ENCODE results near the gene SLC4A11. TPM values are rescaled to one million over a fixed set of nuclear protein-coding genes. Genes with fewer than 3 reads are reported as not detected.

The SLC4A11 gene
- total and polyA plus RNA-seq, 2 experiments from 2014 or later = 14.8 to 17.1 TPM

DNA sequence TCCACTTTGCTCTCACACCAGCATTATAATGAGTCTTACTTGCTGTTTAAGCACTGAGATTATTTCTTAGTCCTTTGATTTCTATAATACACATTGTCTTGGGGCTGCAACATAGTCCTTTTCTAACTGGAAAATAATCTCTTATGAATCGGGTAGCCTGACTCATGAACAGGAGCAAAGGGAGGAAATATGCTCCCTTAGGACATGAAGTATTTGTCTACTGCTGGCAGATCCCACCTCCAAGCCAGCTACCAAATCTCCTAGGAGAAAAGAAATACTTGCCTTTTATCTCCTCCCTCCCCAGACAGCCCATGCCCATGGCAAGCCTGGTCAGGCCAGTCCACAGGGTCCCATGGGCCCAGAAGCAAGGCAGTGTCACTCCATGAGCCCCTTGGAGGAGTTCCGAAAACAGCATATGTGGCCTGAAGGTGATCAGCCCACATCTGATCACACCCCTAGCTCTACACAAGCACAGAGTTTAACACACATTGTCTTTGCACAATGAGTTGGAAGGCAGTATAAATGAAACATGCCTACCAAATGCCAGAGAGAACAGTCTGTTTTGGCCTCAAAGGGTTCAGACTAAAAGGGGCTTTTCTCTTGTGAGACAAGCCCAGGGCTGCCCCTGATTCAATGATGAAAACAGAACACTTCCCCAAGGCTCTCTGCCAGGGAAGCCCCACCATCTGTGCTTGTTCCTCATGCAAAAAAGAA lies 37.1 kb upstream of the SLC4A11 start (continued):
- TF ChIP-seq, protein P1, sequence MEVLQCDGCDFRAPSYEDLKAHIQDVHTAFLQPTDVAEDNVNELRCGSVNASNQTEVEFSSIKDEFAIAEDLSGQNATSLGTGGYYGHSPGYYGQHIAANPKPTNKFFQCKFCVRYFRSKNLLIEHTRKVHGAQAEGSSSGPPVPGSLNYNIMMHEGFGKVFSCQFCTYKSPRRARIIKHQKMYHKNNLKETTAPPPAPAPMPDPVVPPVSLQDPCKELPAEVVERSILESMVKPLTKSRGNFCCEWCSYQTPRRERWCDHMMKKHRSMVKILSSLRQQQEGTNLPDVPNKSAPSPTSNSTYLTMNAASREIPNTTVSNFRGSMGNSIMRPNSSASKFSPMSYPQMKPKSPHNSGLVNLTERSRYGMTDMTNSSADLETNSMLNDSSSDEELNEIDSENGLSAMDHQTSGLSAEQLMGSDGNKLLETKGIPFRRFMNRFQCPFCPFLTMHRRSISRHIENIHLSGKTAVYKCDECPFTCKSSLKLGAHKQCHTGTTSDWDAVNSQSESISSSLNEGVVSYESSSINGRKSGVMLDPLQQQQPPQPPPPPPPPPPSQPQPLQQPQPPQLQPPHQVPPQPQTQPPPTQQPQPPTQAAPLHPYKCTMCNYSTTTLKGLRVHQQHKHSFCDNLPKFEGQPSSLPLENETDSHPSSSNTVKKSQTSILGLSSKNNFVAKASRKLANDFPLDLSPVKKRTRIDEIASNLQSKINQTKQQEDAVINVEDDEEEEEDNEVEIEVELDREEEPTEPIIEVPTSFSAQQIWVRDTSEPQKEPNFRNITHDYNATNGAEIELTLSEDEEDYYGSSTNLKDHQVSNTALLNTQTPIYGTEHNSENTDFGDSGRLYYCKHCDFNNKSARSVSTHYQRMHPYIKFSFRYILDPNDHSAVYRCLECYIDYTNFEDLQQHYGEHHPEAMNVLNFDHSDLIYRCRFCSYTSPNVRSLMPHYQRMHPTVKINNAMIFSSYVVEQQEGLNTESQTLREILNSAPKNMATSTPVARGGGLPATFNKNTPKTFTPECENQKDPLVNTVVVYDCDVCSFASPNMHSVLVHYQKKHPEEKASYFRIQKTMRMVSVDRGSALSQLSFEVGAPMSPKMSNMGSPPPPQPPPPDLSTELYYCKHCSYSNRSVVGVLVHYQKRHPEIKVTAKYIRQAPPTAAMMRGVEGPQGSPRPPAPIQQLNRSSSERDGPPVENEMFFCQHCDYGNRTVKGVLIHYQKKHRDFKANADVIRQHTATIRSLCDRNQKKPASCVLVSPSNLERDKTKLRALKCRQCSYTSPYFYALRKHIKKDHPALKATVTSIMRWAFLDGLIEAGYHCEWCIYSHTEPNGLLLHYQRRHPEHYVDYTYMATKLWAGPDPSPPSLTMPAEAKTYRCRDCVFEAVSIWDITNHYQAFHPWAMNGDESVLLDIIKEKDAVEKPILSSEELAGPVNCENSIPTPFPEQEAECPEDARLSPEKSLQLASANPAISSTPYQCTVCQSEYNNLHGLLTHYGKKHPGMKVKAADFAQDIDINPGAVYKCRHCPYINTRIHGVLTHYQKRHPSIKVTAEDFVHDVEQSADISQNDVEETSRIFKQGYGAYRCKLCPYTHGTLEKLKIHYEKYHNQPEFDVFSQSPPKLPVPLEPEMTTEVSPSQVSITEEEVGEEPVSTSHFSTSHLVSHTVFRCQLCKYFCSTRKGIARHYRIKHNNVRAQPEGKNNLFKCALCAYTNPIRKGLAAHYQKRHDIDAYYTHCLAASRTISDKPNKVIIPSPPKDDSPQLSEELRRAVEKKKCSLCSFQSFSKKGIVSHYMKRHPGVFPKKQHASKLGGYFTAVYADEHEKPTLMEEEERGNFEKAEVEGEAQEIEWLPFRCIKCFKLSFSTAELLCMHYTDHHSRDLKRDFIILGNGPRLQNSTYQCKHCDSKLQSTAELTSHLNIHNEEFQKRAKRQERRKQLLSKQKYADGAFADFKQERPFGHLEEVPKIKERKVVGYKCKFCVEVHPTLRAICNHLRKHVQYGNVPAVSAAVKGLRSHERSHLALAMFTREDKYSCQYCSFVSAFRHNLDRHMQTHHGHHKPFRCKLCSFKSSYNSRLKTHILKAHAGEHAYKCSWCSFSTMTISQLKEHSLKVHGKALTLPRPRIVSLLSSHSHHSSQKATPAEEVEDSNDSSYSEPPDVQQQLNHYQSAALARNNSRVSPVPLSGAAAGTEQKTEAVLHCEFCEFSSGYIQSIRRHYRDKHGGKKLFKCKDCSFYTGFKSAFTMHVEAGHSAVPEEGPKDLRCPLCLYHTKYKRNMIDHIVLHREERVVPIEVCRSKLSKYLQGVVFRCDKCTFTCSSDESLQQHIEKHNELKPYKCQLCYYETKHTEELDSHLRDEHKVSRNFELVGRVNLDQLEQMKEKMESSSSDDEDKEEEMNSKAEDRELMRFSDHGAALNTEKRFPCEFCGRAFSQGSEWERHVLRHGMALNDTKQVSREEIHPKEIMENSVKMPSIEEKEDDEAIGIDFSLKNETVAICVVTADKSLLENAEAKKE (CRISPR knock-in tag; IDR thresholded peaks at IDR 0.05) = no peak
- no peak for TF ChIP-seq POLR2AphosphoS5 (IDR thresholded peaks at IDR 0.05; ENCODE audit: low read depth)
- TF ChIP-seq, protein P2, sequence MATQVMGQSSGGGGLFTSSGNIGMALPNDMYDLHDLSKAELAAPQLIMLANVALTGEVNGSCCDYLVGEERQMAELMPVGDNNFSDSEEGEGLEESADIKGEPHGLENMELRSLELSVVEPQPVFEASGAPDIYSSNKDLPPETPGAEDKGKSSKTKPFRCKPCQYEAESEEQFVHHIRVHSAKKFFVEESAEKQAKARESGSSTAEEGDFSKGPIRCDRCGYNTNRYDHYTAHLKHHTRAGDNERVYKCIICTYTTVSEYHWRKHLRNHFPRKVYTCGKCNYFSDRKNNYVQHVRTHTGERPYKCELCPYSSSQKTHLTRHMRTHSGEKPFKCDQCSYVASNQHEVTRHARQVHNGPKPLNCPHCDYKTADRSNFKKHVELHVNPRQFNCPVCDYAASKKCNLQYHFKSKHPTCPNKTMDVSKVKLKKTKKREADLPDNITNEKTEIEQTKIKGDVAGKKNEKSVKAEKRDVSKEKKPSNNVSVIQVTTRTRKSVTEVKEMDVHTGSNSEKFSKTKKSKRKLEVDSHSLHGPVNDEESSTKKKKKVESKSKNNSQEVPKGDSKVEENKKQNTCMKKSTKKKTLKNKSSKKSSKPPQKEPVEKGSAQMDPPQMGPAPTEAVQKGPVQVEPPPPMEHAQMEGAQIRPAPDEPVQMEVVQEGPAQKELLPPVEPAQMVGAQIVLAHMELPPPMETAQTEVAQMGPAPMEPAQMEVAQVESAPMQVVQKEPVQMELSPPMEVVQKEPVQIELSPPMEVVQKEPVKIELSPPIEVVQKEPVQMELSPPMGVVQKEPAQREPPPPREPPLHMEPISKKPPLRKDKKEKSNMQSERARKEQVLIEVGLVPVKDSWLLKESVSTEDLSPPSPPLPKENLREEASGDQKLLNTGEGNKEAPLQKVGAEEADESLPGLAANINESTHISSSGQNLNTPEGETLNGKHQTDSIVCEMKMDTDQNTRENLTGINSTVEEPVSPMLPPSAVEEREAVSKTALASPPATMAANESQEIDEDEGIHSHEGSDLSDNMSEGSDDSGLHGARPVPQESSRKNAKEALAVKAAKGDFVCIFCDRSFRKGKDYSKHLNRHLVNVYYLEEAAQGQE (IDR thresholded peaks at IDR 0.05; ENCODE audit: unreplicated experiment) = no peak
- TF ChIP-seq, protein P3, sequence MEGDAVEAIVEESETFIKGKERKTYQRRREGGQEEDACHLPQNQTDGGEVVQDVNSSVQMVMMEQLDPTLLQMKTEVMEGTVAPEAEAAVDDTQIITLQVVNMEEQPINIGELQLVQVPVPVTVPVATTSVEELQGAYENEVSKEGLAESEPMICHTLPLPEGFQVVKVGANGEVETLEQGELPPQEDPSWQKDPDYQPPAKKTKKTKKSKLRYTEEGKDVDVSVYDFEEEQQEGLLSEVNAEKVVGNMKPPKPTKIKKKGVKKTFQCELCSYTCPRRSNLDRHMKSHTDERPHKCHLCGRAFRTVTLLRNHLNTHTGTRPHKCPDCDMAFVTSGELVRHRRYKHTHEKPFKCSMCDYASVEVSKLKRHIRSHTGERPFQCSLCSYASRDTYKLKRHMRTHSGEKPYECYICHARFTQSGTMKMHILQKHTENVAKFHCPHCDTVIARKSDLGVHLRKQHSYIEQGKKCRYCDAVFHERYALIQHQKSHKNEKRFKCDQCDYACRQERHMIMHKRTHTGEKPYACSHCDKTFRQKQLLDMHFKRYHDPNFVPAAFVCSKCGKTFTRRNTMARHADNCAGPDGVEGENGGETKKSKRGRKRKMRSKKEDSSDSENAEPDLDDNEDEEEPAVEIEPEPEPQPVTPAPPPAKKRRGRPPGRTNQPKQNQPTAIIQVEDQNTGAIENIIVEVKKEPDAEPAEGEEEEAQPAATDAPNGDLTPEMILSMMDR (conservative IDR thresholded peaks at IDR 0.05; ENCODE audit: low read depth in 2 of 2) = no peak
- no peak for TF ChIP-seq CREB1 (CRISPR knock-in tag; IDR thresholded peaks at IDR 0.05; ENCODE audit: low read depth)

Data from GM23338 (cell line).